ENCODE measurements around the gene LRRC4B. TPM values are rescaled to one million over a fixed set of nuclear protein-coding genes. Genes with fewer than 3 reads are reported as not detected.

The LRRC4B gene
- total and polyA plus RNA-seq, 2 of the 4 experiments (the other 2 are of a cell fraction): 0.03 TPM; not detected in 1

GRCh38 chr19:50485284-50485955, 82.8 kb downstream of the LRRC4B start:
- no peak overlapping the region for H3K4me3 ChIP-seq (ENCODE audit: insufficient read depth, low read depth, low read length)
- no TSS peak for BruUV-seq (replicated peaks)
- no peaks in the 10 kb centered on the region for H3K9me1 ChIP-seq (ENCODE audit: insufficient read depth, low read length)
- no peak overlapping the region for H2AK5ac ChIP-seq (ENCODE audit: low read depth, low read length)
- no peaks in the 10 kb centered on the region for H4K20me1 ChIP-seq (ENCODE audit: insufficient read depth, low read length)
- ATAC-seq (ENCODE audit: low read depth) (no peak), DNase-seq (no peak)
- TF ChIP-seq RCOR1 (IDR thresholded peaks at IDR 0.05; ENCODE audit: insufficient replicate concordance, low read length): no peak
- no peak for TF ChIP-seq USF2 (IDR thresholded peaks at IDR 0.05; ENCODE audit: low read depth, low read length)
- TF ChIP-seq CEBPB (IDR thresholded peaks at IDR 0.05; ENCODE audit: low read depth, low read length): no peak
- no peak for TF ChIP-seq BHLHE40 (IDR thresholded peaks at IDR 0.05; ENCODE audit: low read depth, low read length)
- no peak for TF ChIP-seq MAFK (IDR thresholded peaks at IDR 0.05; ENCODE audit: low read depth, low read length)
- TF ChIP-seq CTCF (conservative IDR thresholded peaks at IDR 0.05; ENCODE audit: low read depth, low read length): no peak
- TF ChIP-seq RFX5 (IDR thresholded peaks at IDR 0.05; ENCODE audit: low read depth, low read length): no peak
- no peak for TF ChIP-seq CHD1 (IDR thresholded peaks at IDR 0.05; ENCODE audit: low read depth, low read length)
- no peak for TF ChIP-seq SMC3 (IDR thresholded peaks at IDR 0.05; ENCODE audit: low read depth, low read length)
- TF ChIP-seq MXI1 (IDR thresholded peaks at IDR 0.05; ENCODE audit: borderline replicate concordance, low read depth, low read length): no peak
- TF ChIP-seq NFE2L2 (IDR thresholded peaks at IDR 0.05; ENCODE audit: low read depth, low read length): no peak
- no peak for TF ChIP-seq FOS (IDR thresholded peaks at IDR 0.05; ENCODE audit: low read depth, low read length)
- TF ChIP-seq RAD21 (IDR thresholded peaks at IDR 0.05; ENCODE audit: low read length): no peak
- no peak for TF ChIP-seq MAZ (IDR thresholded peaks at IDR 0.05; ENCODE audit: borderline replicate concordance, low read depth, low read length)
- TF ChIP-seq ELK1 (IDR thresholded peaks at IDR 0.05; ENCODE audit: borderline replicate concordance, low read depth, low read length): no peak
- TF ChIP-seq POLR2A (IDR thresholded peaks at IDR 0.05; ENCODE audit: low read depth, low read length): no peak
- peaks cover 16% of the 10 kb centered on the region; the same call in 1 of the 2 replicates for H3K27me3 ChIP-seq (ENCODE audit: control insufficient read depth, insufficient read depth, low read length)
- H3K4me2 ChIP-seq (ENCODE audit: low read depth, low read length): no peak overlapping the region
- no peak overlapping the region for H4K8ac ChIP-seq (ENCODE audit: low read depth in 2 of 2, low read length in 2 of 2)
- H4K5ac ChIP-seq (ENCODE audit: low read depth, low read length): no peak overlapping the region
- intact Hi-C loops (cut with micrococcal nuclease): no loop called here
- no peak overlapping the region for H3K14ac ChIP-seq (replicated peaks; ENCODE audit: low read depth, low read length)
- H2BK20ac ChIP-seq (ENCODE audit: low read depth, low read length): no peak overlapping the region
- no peaks in the 10 kb centered on the region for H3K4me1 ChIP-seq (ENCODE audit: control insufficient read depth, insufficient read depth, low read length)
- H2AFZ ChIP-seq (replicated peaks; ENCODE audit: low read length, poor library complexity): no peak overlapping the region
- no peak overlapping the region for H2BK120ac ChIP-seq (ENCODE audit: low read depth, low read length)
- H3K18ac ChIP-seq (ENCODE audit: low read depth, low read length): no peak overlapping the region
- H2BK15ac ChIP-seq (ENCODE audit: low read depth, low read length): no peak overlapping the region
- H2BK5ac ChIP-seq (ENCODE audit: low read depth, low read length, poor library complexity, severe bottlenecking): no peak overlapping the region
- no peak overlapping the region for H2AK9ac ChIP-seq (replicated peaks; ENCODE audit: low read depth, low read length, poor library complexity)
- no peaks in the 10 kb centered on the region; a peak in 1 of 4 replicates for H3K79me1 ChIP-seq (ENCODE audit: low read depth in 1 of 2, low read length in 2 of 2)
- ChIA-PET CTCF (interaction anchor here (0.6 kb wide), 1 partner anchor 25 kb away, joined by 5 read pairs; no protein-coding TSS in a partner anchor), POLR2A (ENCODE audit: unreplicated experiment) (no interaction called here)
- no peak overlapping the region for H3K9ac ChIP-seq (ENCODE audit: low read depth, low read length)
- dilution Hi-C loops (cut with HindIII; ENCODE audit: low sequenced_read_pairs, unreplicated experiment): no loop called here
- H3K56ac ChIP-seq (ENCODE audit: extremely low read depth, insufficient read depth, low read length): no peak overlapping the region
- 93% methylated on average over 6 of the region's 10 CpGs; no CpG with 5 or more reads in 1 of the 2 experiments for WGBS, 2 experiments (ENCODE audit: extremely low coverage in 2 of 2, insufficient read length in 1 of 2)
- H3K9me3 ChIP-seq (ENCODE audit: control insufficient read depth, insufficient read depth, low read length): peaks cover 2% of the 10 kb centered on the region; the same call in 1 of the 2 replicates
- no peak overlapping the region for H3K23ac ChIP-seq (ENCODE audit: low read depth, low read length)
- in situ Hi-C loops (cut with MboI; ENCODE audit: low sequenced_read_pairs): no loop called here
- no peak overlapping the region for H3K27ac ChIP-seq (ENCODE audit: insufficient read depth, low read length)
- H4K91ac ChIP-seq (ENCODE audit: insufficient read depth, low read depth, low read length): no peak overlapping the region
- no peak overlapping the region for H3K4ac ChIP-seq (ENCODE audit: low read depth, low read length)
- peaks cover 12% of the 10 kb centered on the region for H3K36me3 ChIP-seq (ENCODE audit: control insufficient read depth, insufficient read depth, low read length)

Measured in IMR-90 (cell line).